SIG-M5 treated with dmso at 0.1 percent for 504 hours (cell line): ENCODE results near the gene FMN2.

Experiments used
- DNase-seq: peaks from one replicate; lab custom pipeline; 2025; ENCODE audit not compliant: unreplicated experiment; lab: John Stamatoyannopoulos, UW

Gene FMN2

GRCh38 chr1:240522122-240522822, 430.6 kb downstream of the FMN2 start:
- DNase-seq = no peak

DNA sequence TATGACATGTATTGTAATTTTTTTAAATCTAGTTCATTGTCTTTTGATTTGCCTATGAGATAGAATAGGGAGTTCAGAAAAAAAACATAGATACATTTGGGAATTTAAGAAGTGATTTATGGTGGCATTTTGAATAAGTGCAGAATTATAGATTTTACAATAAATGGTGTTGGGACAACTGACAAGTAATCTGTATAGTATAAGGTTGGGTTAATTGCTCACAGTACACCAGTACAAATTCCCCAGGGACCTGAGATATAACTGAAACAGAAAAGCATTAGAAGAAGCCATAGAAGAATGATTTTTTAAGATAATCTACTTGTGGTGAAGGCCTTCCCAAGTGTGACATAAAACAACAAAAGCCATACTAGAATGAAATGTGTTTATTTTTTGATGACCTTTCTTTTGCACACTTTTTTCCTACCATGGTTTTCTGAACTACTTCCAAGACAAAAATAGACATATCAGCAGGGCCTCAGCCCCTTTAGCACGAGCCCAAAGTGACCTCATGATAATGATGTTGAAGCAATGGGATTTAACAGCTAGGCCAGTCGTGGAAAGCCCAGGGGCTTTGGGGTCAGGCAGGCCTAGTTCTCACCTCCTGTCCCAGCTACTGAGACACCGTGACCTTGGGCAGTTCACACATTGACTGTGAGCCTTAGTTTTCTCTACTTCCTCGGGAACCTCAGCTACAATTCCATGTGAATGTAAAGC, 432.8 kb downstream of the FMN2 start:
- no peak for DNase-seq
